Measurements from ENCODE around the gene PNPLA5.

PNPLA5 gene

GRCh38 chr22:43854121-43854785 is 37.6 kb downstream of the PNPLA5 start:
- TF ChIP-seq CTCF (conservative IDR thresholded peaks at IDR 0.05; ENCODE audit: low read length) (no peak), EZH2phosphoT487 (IDR thresholded peaks at IDR 0.05; ENCODE audit: borderline replicate concordance) (no peak)
- Histone ChIP-seq H3K79me2 (ENCODE audit: insufficient read depth, low read length) (no peaks in the 10 kb centered on the region), H3K4me1 (ENCODE audit: insufficient read depth, low read length, poor library complexity, severe bottlenecking) (no peaks in the 10 kb centered on the region), H3K9ac (ENCODE audit: low read depth, low read length, poor library complexity, severe bottlenecking) (no peak overlapping the region), H3K4me2 (ENCODE audit: low read depth, low read length, poor library complexity, severe bottlenecking) (no peak overlapping the region), H3K36me3 (ENCODE audit: insufficient read depth, low read length) (no peaks in the 10 kb centered on the region), H2AFZ (ENCODE audit: low read length) (no peak overlapping the region), H3K27me3 (ENCODE audit: insufficient read depth, low read length, poor library complexity, severe bottlenecking) (no peaks in the 10 kb centered on the region), H3K9me2 (replicated peaks; ENCODE audit: low read depth, low read length) (no peaks in the 10 kb centered on the region), H3F3A (ENCODE audit: low read depth) (no peaks in the 10 kb centered on the region), H3K4me3 (ENCODE audit: low read length, poor library complexity, severe bottlenecking) (no peak overlapping the region), H3K9me3 (ENCODE audit: insufficient read depth, low read depth, low read length) (peaks cover 6% of the 10 kb centered on the region; the same call in 1 of the 2 replicates), H4K20me1 (ENCODE audit: insufficient read depth, low read length, poor library complexity, severe bottlenecking) (no peaks in the 10 kb centered on the region)

- no peak for TF ChIP-seq EZH2phosphoT487 (IDR thresholded peaks at IDR 0.05; ENCODE audit: borderline replicate concordance)
- no peak for TF ChIP-seq CTCF (conservative IDR thresholded peaks at IDR 0.05; ENCODE audit: low read length)
- Histone ChIP-seq H3K9me2 (replicated peaks; ENCODE audit: low read depth, low read length) (no peaks in the 10 kb centered on the region), H3K36me3 (ENCODE audit: insufficient read depth, low read length) (no peaks in the 10 kb centered on the region), H3F3A (ENCODE audit: low read depth) (no peaks in the 10 kb centered on the region), H2AFZ (ENCODE audit: low read length) (no peak overlapping the region), H4K20me1 (ENCODE audit: insufficient read depth, low read length, poor library complexity, severe bottlenecking) (no peaks in the 10 kb centered on the region), H3K4me3 (ENCODE audit: low read length, poor library complexity, severe bottlenecking) (no peak overlapping the region), H3K4me2 (ENCODE audit: low read depth, low read length, poor library complexity, severe bottlenecking) (no peak overlapping the region), H3K27me3 (ENCODE audit: insufficient read depth, low read length, poor library complexity, severe bottlenecking) (no peaks in the 10 kb centered on the region), H3K4me1 (ENCODE audit: insufficient read depth, low read length, poor library complexity, severe bottlenecking) (no peaks in the 10 kb centered on the region), H3K9ac (ENCODE audit: low read depth, low read length, poor library complexity, severe bottlenecking) (no peak overlapping the region), H3K79me2 (ENCODE audit: insufficient read depth, low read length) (no peaks in the 10 kb centered on the region), H3K9me3 (ENCODE audit: insufficient read depth, low read depth, low read length) (peaks cover 6% of the 10 kb centered on the region; the same call in 1 of the 2 replicates)
Measured at GRCh38 chr22:43853328-43853931, 38.4 kb downstream of the PNPLA5 start.

- Histone ChIP-seq H3K4me3 (ENCODE audit: low read length, poor library complexity, severe bottlenecking) (no peak overlapping the region), H3K4me2 (ENCODE audit: low read depth, low read length, poor library complexity, severe bottlenecking) (no peak overlapping the region), H4K20me1 (ENCODE audit: insufficient read depth, low read length, poor library complexity, severe bottlenecking) (no peaks in the 10 kb centered on the region), H3K27me3 (ENCODE audit: insufficient read depth, low read length, poor library complexity, severe bottlenecking) (no peaks in the 10 kb centered on the region), H3K9ac (ENCODE audit: low read depth, low read length, poor library complexity, severe bottlenecking) (no peak overlapping the region), H2AFZ (ENCODE audit: low read length) (no peak overlapping the region), H3K9me2 (replicated peaks; ENCODE audit: low read depth, low read length) (no peaks in the 10 kb centered on the region), H3K4me1 (ENCODE audit: insufficient read depth, low read length, poor library complexity, severe bottlenecking) (no peaks in the 10 kb centered on the region), H3K79me2 (ENCODE audit: insufficient read depth, low read length) (no peaks in the 10 kb centered on the region), H3K9me3 (ENCODE audit: insufficient read depth, low read depth, low read length) (peaks cover 6% of the 10 kb centered on the region; the same call in 1 of the 2 replicates), H3K36me3 (ENCODE audit: insufficient read depth, low read length) (no peaks in the 10 kb centered on the region), H3F3A (ENCODE audit: low read depth) (no peaks in the 10 kb centered on the region)
- TF ChIP-seq EZH2phosphoT487 (IDR thresholded peaks at IDR 0.05; ENCODE audit: borderline replicate concordance) (no peak), CTCF (conservative IDR thresholded peaks at IDR 0.05; ENCODE audit: low read length) (no peak)
Measured at GRCh38 chr22:43852573-43853327, 39.1 kb downstream of the PNPLA5 start.

Data from Loucy (cell line).